HG02840 (cell line): ENCODE measurements around the gene GRIK4.
"Not testable (repeated sequence)": the region's sequence is repeated elsewhere in the genome, so short reads cannot be mapped to it uniquely, and the experiment has no call there.

Source experiments
- ATAC-seq: cut with Tn5 transposase; IDR thresholded peaks from one replicate; pipeline ENCODE4 v1.9.1; 2021; ENCODE audit warnings: mild to moderate bottlenecking, moderate library complexity, moderate number of reproducible peaks; ENCODE audit not compliant: unreplicated experiment, low FRiP score

GRIK4 gene

DNA sequence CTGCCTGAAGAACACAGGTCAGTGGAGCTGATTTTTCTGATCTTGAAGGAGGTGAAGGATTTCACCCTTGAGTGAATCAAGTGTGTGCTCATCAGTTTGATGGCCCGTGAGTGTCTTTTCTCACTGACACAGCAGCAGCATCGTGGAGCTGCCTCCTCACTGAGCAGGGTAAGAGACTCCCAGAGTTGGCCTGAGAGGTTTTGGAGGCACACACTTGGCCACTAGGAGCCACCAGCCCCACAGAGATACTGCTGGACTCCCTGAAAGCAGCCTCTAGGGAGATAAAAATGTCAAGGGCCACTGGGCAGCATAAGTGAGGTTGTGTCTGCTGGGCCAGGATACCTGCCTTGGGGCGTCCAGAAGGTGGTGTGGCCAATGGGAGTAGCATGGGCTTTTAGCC, 245.4 kb downstream of the GRIK4 start:
- ATAC-seq: no peak

DNA sequence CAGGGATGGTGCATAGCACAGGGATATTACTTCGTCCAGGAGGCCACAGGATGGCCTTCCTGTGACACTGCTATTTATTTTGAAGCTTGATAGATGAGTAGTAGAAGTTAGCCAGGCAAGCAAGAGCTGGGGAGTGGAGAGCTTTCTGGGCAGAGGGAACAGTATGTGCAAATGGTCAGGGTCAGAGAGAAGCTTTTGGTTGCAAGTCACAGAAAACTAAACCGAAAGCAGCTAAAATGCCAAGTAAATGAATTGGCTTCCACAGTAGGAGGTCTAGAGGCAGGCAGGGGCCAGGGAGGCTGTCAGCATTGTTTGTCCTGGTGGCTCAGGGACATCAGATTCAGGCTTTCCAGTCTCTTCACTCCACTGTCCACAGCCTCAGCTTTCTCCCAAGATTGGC, 247.5 kb downstream of the GRIK4 start:
- ATAC-seq: no peak

DNA sequence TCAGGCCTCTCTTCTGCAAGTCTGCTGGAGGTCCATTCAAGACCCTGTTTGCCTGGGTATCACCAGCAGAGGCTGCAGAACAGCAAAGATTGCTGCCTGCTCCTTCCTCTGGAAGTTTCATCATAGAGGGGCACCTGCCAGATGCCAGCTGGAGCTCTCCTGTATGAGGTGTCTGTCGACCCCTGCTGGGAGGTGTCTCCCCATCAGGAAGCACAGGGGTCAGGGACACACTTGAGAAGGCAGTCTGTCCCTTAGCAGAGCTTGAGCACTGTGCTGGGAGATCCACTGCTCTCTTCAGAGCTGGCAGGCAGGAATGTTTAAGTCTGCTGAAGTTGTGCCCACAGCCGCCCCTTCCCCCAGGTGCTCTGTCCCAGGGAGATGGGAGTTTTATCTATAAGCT, 254.2 kb downstream of the GRIK4 start:
- not testable (repeated sequence) for ATAC-seq

DNA sequence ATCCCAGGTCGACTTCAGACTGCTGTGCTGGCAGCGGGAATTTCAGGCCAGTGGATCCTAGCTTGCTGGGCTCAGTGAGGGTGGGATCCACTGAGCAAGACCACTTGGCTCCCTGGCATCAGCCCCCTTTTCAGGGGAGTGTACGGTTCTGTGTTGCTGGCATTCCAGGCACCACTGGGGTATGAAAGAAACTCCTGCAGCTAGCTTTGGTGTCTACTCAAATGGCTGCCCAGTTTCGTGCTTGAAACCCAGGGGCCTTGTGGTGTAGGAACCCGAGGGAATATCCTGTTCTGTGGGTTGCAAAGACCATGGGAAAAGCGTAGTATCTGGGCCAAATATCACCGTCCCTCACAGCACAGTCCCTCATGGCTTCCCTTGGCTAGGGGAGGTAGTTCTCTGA, 254.8 kb downstream of the GRIK4 start:
- no peak for ATAC-seq

DNA sequence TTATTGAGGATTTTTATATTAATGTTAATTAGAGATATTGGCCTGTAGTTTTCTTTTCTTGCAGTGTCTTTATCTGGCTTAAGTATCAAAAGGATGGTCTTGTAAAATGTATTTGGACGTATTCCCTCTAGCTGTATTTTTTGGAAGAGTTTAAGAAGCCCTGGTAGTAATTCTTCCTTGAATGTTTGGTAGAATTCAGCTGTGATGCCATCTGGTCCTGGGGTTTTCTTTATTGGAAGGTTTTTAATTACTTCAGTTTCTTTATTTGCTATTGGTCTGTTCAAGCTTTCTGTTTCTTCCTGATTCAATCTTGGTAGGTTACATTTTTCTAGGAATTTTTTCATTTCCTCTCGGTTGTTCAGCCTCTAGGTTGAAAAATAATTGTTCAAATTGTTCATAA, 257.4 kb downstream of the GRIK4 start:
- ATAC-seq: no peak

DNA sequence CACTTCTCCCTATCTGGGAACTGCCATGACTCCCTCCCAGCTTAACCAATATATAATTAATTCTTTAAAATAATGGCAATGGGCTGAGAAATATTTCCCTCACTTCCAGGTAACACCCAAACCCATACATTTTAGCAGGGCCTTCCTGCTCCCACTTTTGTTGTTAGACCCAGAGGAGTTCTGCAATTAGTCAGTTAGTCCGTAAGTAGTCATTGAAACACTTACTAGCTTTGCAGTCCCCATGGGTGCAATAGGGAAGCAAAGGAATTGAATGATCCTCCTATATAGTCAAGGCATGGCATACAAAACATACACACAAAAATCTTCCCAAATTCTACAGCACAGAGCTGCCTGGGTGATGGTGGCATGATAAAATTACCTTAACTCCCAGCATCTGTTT, 258.4 kb downstream of the GRIK4 start:
- ATAC-seq: no peak

DNA sequence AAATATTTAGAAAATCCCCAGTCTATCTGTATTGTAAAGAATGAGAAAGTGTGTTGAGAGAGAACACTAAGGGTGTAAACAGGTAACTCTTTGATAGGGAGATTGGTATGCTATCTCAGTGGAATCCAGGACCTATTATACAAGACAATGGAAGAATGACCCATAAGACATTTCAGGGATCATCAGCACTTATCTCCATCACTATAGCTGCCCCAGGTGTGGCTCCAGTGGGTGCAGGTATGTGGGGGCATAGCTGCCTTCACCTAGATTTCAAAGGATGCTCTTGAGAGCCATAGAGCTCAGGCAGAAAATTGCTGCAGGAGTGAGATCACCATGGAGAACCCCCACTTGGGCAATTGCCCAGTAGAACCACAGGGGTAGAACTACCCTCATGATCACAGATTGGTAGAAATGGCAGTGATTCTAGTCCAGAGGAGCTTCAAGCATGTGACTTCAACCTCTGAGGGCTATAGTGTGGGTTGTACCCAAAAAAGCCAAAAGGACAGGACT, 260.1 kb downstream of the GRIK4 start:
- ATAC-seq: no peak

- no peak for ATAC-seq
Observed at GRCh38 chr11:120773501-120774031, 262.0 kb downstream of the GRIK4 start.

DNA sequence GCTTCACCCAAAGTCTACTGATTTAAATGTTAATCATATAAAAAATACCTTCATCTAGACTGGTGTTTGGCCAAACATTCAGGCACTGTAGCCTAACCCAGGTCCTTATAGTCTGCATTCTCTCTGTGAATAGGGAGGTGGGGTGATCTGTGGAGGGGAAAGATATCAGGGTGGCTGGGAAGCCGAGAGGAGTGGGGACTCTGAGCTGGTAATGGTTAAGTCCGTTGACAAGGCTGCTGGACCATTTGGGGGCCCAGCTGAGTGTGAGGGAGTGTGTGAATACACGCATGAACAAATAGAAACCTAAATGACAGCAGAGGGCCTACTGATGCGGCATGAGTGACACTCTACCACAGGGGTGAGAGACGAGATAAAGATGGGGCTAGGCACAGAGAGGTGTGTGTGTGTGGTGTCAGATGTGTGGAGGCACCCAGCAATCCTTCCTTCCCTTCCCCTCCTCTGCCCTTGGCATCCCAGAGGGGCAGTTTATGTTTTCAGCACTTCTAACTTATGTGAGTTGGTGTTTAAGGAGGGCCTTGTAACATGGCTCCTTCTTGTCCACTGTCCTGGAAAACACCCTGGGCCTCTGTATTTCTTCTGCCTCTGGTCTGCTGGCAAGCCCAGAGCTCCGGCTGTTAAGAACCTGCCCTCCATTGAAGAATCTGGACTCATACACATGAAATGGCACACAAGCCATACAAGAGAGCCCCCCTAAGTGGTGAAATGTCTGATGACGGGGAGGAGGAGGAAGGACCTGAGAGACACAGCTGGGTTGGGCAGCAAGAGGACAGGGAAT, 263.2 kb downstream of the GRIK4 start:
- no peak for ATAC-seq

- no peak for ATAC-seq
Observed at GRCh38 chr11:120775986-120776951, 264.7 kb downstream of the GRIK4 start.

GRCh38 chr11:120778685-120779490, 267.3 kb downstream of the GRIK4 start:
- no peak for ATAC-seq

GRCh38 chr11:120780239-120780638, 268.7 kb downstream of the GRIK4 start:
- no peak for ATAC-seq

DNA sequence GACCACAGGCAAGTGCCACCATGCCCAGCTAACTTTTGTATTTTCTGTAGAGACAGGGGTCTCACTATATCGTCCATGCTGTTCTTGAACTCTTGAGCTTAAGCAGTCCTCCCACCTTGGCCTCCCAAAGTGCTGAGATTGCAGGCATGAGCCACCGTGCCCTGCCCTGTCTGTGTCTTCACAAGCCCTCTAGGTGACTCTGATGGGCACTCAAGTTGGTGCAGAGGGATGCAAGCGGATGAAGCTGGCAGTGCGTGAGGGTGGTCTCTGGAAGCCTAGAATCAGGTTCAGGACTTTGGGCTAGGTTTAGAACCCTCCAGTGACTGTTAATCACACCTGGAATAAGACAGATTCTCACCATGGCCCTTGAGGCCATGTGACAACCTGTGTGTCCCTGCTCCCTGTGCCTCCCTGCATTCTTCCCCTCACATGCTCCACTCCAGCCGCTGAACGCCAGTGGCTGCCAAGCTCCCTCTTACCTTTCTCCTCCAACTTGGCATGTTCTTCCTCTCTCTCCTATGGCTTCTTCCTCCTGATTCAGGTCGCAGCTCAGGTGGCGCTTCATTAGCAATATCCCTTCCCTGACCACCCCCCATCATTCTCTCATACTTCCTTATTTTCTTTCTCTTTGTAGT, 270.1 kb downstream of the GRIK4 start:
- no peak for ATAC-seq

DNA sequence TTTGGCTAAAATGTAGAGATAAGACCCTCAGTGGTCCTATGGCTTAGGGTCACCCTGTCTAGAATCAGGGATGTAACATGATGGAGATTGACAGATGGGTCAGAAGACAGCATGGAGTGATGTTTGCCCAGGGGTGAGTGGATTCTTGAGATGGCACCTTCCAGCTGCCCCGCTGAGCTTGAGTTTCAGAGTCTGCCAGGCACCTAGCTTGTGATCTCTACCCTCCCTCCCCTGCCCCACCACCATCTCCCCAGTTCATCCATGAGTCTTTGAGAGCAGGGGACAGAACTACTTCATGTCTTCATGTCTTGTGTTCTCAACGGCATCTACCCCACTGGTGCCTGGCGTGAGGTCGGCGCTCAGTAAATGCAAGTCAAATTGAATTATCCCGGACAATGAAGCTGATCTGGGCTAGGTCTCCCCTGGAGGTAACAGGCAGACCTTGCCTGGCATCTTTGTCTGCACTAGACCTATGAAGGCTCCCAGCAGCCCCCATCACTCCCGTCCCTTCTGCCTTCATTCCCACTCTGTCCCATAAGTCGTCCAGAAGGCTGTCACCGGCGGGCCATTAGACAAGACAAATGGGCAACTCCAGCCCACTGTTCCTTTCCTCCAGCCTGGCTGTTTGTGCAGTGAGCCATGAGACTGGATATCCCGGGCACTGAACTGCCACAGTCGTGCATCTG, 273.2 kb downstream of the GRIK4 start:
- ATAC-seq: no peak

GRCh38 chr11:120785576-120785975, 274.0 kb downstream of the GRIK4 start:
- no peak for ATAC-seq

DNA sequence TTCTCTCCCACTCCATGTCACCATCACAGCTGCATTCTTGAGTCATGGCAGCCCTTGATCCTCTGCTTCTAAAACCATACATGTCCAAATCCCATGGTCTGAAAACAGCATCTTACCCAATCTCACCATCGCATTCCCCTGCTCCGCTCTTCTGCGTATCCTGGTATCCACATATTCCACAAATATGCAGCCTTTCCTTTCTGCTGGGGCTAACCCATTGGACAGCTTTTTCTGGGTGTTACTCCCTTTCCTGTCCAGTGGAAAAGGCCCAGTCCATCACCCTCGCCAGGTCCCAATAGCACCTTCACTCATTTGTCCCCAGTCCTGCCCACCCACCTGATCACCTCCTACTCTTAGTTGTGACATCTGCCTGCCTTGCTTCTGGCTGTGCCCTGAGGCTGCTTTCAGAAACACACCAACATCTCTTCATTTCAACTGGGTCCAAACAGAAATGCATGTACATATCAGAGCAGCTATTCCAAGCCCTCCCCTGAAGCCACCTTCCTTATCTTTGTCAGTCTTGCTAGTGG, 274.7 kb downstream of the GRIK4 start:
- ATAC-seq: no peak

DNA sequence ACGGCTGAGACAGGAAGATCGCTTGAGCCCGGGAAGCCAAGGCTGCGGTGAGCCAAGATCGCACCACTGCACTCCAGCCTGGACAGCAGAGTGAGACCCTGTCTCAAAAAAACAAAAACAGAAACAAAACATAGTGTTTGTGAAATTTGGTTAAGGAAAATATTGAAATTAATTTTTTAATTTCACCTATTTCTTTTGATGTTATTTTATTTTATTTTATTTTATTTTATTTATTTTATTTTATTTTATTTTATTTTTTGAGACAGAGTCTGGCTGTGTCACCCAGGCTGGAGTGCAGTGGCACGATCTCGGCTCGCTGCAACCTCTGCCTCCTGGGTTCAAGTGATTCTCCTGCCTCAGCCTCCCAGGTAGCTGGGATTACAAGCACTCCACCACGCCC, 275.7 kb downstream of the GRIK4 start:
- not testable (repeated sequence) for ATAC-seq

DNA sequence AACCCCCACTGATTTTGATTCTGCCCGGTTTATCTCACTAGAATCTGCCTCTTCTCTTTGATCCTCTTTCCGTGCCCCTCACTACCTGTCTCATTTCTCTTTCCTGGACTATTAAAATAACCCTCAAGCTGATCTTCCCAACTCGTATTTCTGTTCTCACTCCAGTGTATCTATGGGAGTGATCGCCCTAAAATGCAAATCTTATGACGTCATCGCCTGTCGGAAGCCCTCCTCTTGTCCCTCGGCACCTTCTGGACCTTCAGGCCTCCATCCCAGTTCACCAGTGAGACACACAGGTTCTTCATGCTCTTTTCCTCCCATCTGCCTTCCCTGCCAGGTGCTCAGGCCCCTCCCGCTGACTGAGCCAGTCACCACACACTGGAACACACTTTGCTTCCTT, 277.8 kb downstream of the GRIK4 start:
- ATAC-seq: no peak

DNA sequence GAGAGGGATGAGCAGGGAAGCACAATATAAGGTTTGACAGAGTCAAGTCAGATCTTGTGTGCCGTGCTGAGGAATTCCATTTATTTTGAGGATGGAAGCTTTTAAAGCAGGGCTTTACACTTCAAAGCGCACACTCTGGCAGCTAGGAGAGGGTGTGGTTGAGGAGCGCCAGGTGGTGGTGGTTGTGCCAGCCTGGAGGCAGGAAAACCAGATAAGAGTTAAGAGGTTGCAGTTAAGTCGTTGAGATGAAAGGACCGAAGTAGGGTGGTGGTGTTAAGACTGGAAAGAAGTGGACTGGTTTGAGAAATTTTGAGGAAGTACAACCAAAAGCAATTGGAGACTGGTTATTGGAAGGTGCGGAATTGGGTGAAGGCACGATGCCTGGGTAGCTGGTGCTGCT, 280.8 kb downstream of the GRIK4 start:
- ATAC-seq: no peak
